ENCODE results near the gene FOXI3. TPM values are rescaled to one million over a fixed set of nuclear protein-coding genes. Genes with fewer than 3 reads are reported as not detected.

Gene FOXI3
- total and polyA plus RNA-seq, 2 experiments from 2014 or later = 0.71 to 13.3 TPM

- Histone ChIP-seq H2AFZ (no peak overlapping the region), H3K36me3 (ENCODE audit: insufficient read depth) (peaks cover 1% of the 10 kb centered on the region; the same call in 1 of the 2 replicates), H3K4me2 (no peak overlapping the region), H3F3A (replicated peaks; ENCODE audit: low read depth) (0 out of 2 replicates have a peak, but pooled peaks cover 5% of the 10 kb centered on the region), H3K4me1 (ENCODE audit: insufficient read depth) (no peaks in the 10 kb centered on the region), H3K27me3 (ENCODE audit: insufficient read depth) (peaks cover 14% of the 10 kb centered on the region; the same call in 1 of the 2 replicates), H3K79me2 (replicated peaks; ENCODE audit: insufficient read depth) (no peaks in the 10 kb centered on the region), H3K27ac (ENCODE audit: low read depth) (no peak overlapping the region), H4K20me1 (replicated peaks; ENCODE audit: insufficient read depth) (no peaks in the 10 kb centered on the region), H3K4me3 (no peak overlapping the region), H3K9me2 (ENCODE audit: insufficient read depth) (peaks cover 3% of the 10 kb centered on the region; the same call in 1 of the 2 replicates)
- DNase-seq (ENCODE audit: low spot score) (no peak), ATAC-seq (no peak)
- H3K9me3 Mint-ChIP-seq = peaks cover 7% of the 10 kb centered on the region; the same call in 2 of the 3 replicates
- 0 out of 3 replicates have a peak, but pooled peaks cover 3% of the 10 kb centered on the region for H3K4me1 Mint-ChIP-seq
- H3K27ac Mint-ChIP-seq = no peak overlapping the region
- no peaks in the 10 kb centered on the region for H3K27me3 Mint-ChIP-seq (ENCODE audit: insufficient read depth, low read depth, poor library complexity)
- TF ChIP-seq ZNF462 (CRISPR knock-in tag; IDR thresholded peaks at IDR 0.05) (no peak), STAT1 (IDR thresholded peaks at IDR 0.05; ENCODE audit: unreplicated experiment) (no peak), EZH2 (IDR thresholded peaks at IDR 0.05; ENCODE audit: low read depth, unreplicated experiment) (no peak), ETS1 (IDR thresholded peaks at IDR 0.05) (no peak), REST (IDR thresholded peaks at IDR 0.05; ENCODE audit: unreplicated experiment) (no peak), EZH2phosphoT487 (IDR thresholded peaks at IDR 0.05; ENCODE audit: unreplicated experiment) (no peak), ZNF114 (CRISPR knock-in tag; IDR thresholded peaks at IDR 0.05) (no peak)
- H3K36me3 Mint-ChIP-seq (ENCODE audit: low read depth) = 0 out of 3 replicates have a peak, but pooled peaks cover 3% of the 10 kb centered on the region
- no peak overlapping the region for H3K4me3 Mint-ChIP-seq
These were observed 46.7 kb upstream of the FOXI3 start for GRCh38 chr2:88499204-88499603.

All from GM23338 (cell line).